Stimulated activated CD8-positive, alpha-beta memory T cell treated with anti-CD3 and anti-CD28 coated beads, Interleukin-4, amount 100 ng/mL, for 48 hours (primary cell): ENCODE measurements around the gene ZNF585A.
"Not testable (repeated sequence)": the region's sequence is repeated elsewhere in the genome, so short reads cannot be mapped to it uniquely, and the experiment has no call there.

ENCODE experiments used
- DNase-seq: peaks from one replicate; pipeline ENCODE4 v3.0.0-alpha.2; 2020

ZNF585A gene

GRCh38 chr19:37172368-37173366 lies at the start of gene ZNF585A:
TSS of gene ZNF585A (minus strand) at chr19:37172695. CDS start at chr19:37169910, 2,785 bp downstream.
- peak; percentile 88 for DNase-seq

GRCh38 chr19:37221136-37221535 lies 48.6 kb upstream of the ZNF585A start:
- no peak for DNase-seq

GRCh38 chr19:37220383-37220782 lies 47.9 kb upstream of the ZNF585A start:
- DNase-seq, result no peak

GRCh38 chr19:37218592-37218935 lies 46.1 kb upstream of the ZNF585A start:
- DNase-seq, result peak; percentile 39

GRCh38 chr19:37217775-37218591 lies 45.5 kb upstream of the ZNF585A start, which contains the start of gene ZNF383:
TSS of gene ZNF383 (plus strand) at chr19:37218214. CDS start at chr19:37230454, 12,240 bp downstream.
- DNase-seq, result peak; percentile 86

- no peak for DNase-seq
Measured at GRCh38 chr19:37217480-37217774, 44.9 kb upstream of the ZNF585A start.

- no peak for DNase-seq
Measured at GRCh38 chr19:37197768-37198167, 25.3 kb upstream of the ZNF585A start.

GRCh38 chr19:37197115-37197514 lies 24.6 kb upstream of the ZNF585A start:
- not testable (repeated sequence) for DNase-seq

- DNase-seq, result not testable (repeated sequence)
Measured at GRCh38 chr19:37195248-37195647, 22.8 kb upstream of the ZNF585A start.

- not testable (repeated sequence) for DNase-seq
Measured at GRCh38 chr19:37186071-37186470, 13.6 kb upstream of the ZNF585A start.

GRCh38 chr19:37165635-37166034 lies 6.9 kb downstream of the ZNF585A start:
- DNase-seq, result no peak

- DNase-seq, result no peak
Measured at GRCh38 chr19:37160153-37160552, 12.3 kb downstream of the ZNF585A start.

GRCh38 chr19:37148214-37148613 lies 24.3 kb downstream of the ZNF585A start:
- DNase-seq, result no peak

- DNase-seq, result no peak
Measured at GRCh38 chr19:37136111-37136510, 36.4 kb downstream of the ZNF585A start.

- DNase-seq, result no peak
Measured at GRCh38 chr19:37128821-37129177, 43.7 kb downstream of the ZNF585A start.

GRCh38 chr19:37127999-37128820 lies 44.3 kb downstream of the ZNF585A start:
- DNase-seq, result no peak

- DNase-seq, result not testable (repeated sequence)
Measured at GRCh38 chr19:37122093-37122492, 50.4 kb downstream of the ZNF585A start.

- no peak for DNase-seq
Measured at GRCh38 chr19:37114001-37114400, 58.5 kb downstream of the ZNF585A start.

- DNase-seq, result not testable (repeated sequence)
Measured at GRCh38 chr19:37111753-37112152, 60.7 kb downstream of the ZNF585A start.

- not testable (repeated sequence) for DNase-seq
Measured at GRCh38 chr19:37104135-37104534, 68.4 kb downstream of the ZNF585A start.

- DNase-seq, result no peak
Measured at GRCh38 chr19:37098570-37098969, 73.9 kb downstream of the ZNF585A start.

GRCh38 chr19:37095859-37096258 lies 76.6 kb downstream of the ZNF585A start:
- no peak for DNase-seq
